Fibroblast of lung (primary cell): ENCODE measurements around the gene LHFPL2.

Experiments used
- EZH2 ChIP-seq: IDR thresholded peaks from 2 replicates; pipeline ENCODE4 v1.5.1; 2012; ENCODE audit warnings: low read length, control low read depth, mild to moderate bottlenecking; ENCODE audit errors: missing control alignments
- TF ChIP-seq, protein P1 (sequence below), 2 donors: IDR thresholded peaks in 1 of 2; conservative IDR thresholded peaks in 1 of 2; 1 replicate in 1 of 2; 2 replicates in 1 of 2; pipeline ENCODE4 v1.5.1; 2011 to 2012; ENCODE audit warnings: low read length in 2 of 2, control low read depth in 1 of 2, inconsistent platforms in 1 of 2, low read depth in 1 of 2, mild to moderate bottlenecking in 1 of 2

DNA sequence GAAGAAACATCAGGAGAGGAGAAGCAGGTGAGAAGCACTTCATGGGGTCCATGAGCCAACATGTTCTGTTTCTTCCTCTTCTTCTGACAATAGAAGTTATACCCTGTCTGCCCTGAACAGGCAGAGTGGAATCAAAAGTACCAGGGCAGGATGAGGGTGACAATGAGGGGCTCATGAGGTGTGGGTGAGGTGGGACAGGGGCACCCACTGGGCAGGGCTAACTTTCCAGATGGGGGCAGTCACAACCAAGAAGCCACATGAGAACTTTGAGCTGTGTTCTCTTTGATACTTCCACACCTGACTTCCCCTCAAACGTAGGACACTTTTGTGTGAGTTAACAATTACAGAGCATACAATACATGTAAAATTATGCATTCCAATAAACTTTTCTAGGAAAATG is 92.7 kb downstream of the LHFPL2 start:
- TF ChIP-seq, protein P1, sequence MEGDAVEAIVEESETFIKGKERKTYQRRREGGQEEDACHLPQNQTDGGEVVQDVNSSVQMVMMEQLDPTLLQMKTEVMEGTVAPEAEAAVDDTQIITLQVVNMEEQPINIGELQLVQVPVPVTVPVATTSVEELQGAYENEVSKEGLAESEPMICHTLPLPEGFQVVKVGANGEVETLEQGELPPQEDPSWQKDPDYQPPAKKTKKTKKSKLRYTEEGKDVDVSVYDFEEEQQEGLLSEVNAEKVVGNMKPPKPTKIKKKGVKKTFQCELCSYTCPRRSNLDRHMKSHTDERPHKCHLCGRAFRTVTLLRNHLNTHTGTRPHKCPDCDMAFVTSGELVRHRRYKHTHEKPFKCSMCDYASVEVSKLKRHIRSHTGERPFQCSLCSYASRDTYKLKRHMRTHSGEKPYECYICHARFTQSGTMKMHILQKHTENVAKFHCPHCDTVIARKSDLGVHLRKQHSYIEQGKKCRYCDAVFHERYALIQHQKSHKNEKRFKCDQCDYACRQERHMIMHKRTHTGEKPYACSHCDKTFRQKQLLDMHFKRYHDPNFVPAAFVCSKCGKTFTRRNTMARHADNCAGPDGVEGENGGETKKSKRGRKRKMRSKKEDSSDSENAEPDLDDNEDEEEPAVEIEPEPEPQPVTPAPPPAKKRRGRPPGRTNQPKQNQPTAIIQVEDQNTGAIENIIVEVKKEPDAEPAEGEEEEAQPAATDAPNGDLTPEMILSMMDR (conservative IDR thresholded peaks at IDR 0.05 in 1 of 2, IDR thresholded peaks at IDR 0.05 in 1 of 2; ENCODE audit: low read depth in 1 of 2, low read length in 2 of 2) = no peak
- no peak for TF ChIP-seq EZH2
